H1 (cell line): ENCODE measurements around the gene MACROD2. TPM values are rescaled to one million over a fixed set of nuclear protein-coding genes. Genes with fewer than 3 reads are reported as not detected.

Experiments used
- CHD2 ChIP-seq: IDR thresholded peaks from 2 replicates; pipeline ENCODE4 v1.6.1; 2012; ENCODE audit warnings: low read length, improper control_type of control experiment
- SIRT6 ChIP-seq: IDR thresholded peaks from one replicate; pipeline ENCODE4 v1.7.1; 2012; ENCODE audit warnings: low read length, inconsistent platforms
- TCF12 ChIP-seq: IDR thresholded peaks from 2 replicates; pipeline ENCODE4 v1.6.1; 2011; ENCODE audit warnings: low read depth, mild to moderate bottlenecking, low read length
- polyA plus RNA-seq, 7 experiments: library from polyadenylated mRNA; depleted of rRNA in 3 of 7; stranded (reverse) in 5 of 7; unstranded in 2 of 7; fragments of >200 nt in 5 of 7; fragments of 200-250 nt in 2 of 7; gene quantifications; 1 replicate in 5 of 7; 2 replicates in 1 of 7; 4 replicates in 1 of 7; pipeline versions ENCODE4 v1.2.1 to v1.2.3, GENCODE V29; 2011 to 2013; ENCODE audit warnings: missing spikeins in 2 of 7, mixed read lengths in 2 of 7
- total RNA-seq: library from RNA; stranded (reverse); fragmentation: NEBNext Ultra II Directional; extraction: Animal tissue kit (Norgen Biotek cat#: 25700); gene quantifications from 2 replicates; pipeline ENCODE4 v1.2.1, GENCODE V29; 2021

The MACROD2 gene
- total and polyA plus RNA-seq, 2 of the 8 experiments (the other 6 are each of a cell fraction or from before 2014, with no cell fraction given), result 0.70 to 3.9 TPM

GRCh38 chr20:15345287-15345686 is 1350.0 kb downstream of the MACROD2 start (continued):
- no peak for TF ChIP-seq CHD2
- no peak for TF ChIP-seq TCF12
- no peak for TF ChIP-seq SIRT6
